Prostate gland (tissue), 2 donors: Measurements from ENCODE around the gene MPP4. TPM values are rescaled to one million over a fixed set of nuclear protein-coding genes. Genes with fewer than 3 reads are reported as not detected.

Experiments
- DNase-seq: peaks from one replicate; pipeline ENCODE4 v3.0.0-alpha.2; 2019; ENCODE audit warnings: low spot score
- H3K27ac ChIP-seq, 2 donors: fragments of 200-600 bp; sonication (generic); 2 replicates each; pipeline ENCODE4 v1.5.1; 2017 to 2019
- H3K27me3 ChIP-seq: fragments of 200-600 bp; sonication (generic); replicated peaks from 2 replicates; pipeline ENCODE4 v1.5.1; 2019; ENCODE audit not compliant: insufficient read depth
- H3K36me3 ChIP-seq, 2 donors: fragments of 200-600 bp; sonication (generic); 1 replicate in 1 of 2; 2 replicates in 1 of 2; pipeline versions ENCODE4 v1.5.1 to v1.8.1; 2017 to 2019
- H3K4me1 ChIP-seq: fragments of 200-600 bp; sonication (generic); replicated peaks from 2 replicates; pipeline ENCODE4 v1.5.1; 2019
- H3K4me3 ChIP-seq, 2 donors: fragments of 200-600 bp; sonication (generic); 2 replicates each; pipeline ENCODE4 v1.5.1; 2017 to 2019
- H3K9me3 ChIP-seq: fragments of 200-600 bp; sonication (generic); 2 replicates; pipeline ENCODE4 v1.5.1; 2017
- CTCF ChIP-seq, 4 experiments: fragments of 200-600 bp in 2 of 4; fragments of 450-650 bp in 2 of 4; sonication (generic) in 2 of 4; IDR thresholded peaks; 1 replicate in 3 of 4; 2 replicates in 1 of 4; pipeline ENCODE4 v1.5.1; 2016 to 2019; ENCODE audit warnings: antibody characterized with exemption in 4 of 4, mild to moderate bottlenecking in 2 of 4, moderate library complexity in 2 of 4
- POLR2A ChIP-seq: fragments of 450-650 bp; IDR thresholded peaks from one replicate; pipeline ENCODE4 v1.6.1; 2016; ENCODE audit warnings: antibody characterized with exemption, mild to moderate bottlenecking
- POLR2AphosphoS5 ChIP-seq: sonication (generic); formaldehyde crosslinking; IDR thresholded peaks from one replicate; pipeline ENCODE4 v1.6.1; 2017; ENCODE audit warnings: antibody characterized with exemption
- WGBS: methylation state at CpG from one replicate; pipeline ENCODE4 v1.1.5; 2018; 5-methylcytosine and 5-hydroxymethylcytosine counted together
- intact Hi-C: fragments of 100-400 bp; cut with DNase I; formaldehyde crosslinking; loops from one replicate; pipeline ENCODE4 v1.14.2; 2022
- total RNA-seq, 2 donors: library from RNA; depleted of rRNA; stranded (reverse); fragments of >200 nt; gene quantifications; one replicate each; pipeline ENCODE4 v1.1.0, GENCODE V29; 2016

Gene MPP4
- total RNA-seq, 2 donors from 2014 or later, result not detected

DNA sequence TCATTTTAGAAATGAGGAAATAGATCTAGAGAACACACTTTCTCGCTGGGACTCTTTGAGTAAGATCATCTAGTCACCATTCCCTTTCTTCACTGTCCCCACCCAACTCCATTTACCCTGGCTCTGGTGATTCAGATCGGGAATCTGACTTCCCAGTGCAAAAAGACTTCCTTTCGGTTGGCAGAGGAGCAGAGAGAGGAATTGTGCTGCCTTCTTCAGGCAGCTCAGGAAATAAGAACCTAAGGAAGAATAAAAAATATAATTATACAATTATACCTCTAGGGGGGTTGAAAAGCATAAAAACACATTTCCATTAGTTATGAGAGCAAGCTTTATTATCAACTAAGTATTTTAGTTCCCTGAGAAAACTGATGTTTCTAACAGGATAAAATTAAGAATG lies 9.3 kb upstream of the MPP4 start:
- Histone ChIP-seq H3K4me1 (no peaks in the 10 kb centered on the region), H3K27me3 (no peaks in the 10 kb centered on the region), H3K36me3 (peaks cover 4 to 6% of the 10 kb centered on the region in 2 donors), H3K9me3 (no peaks in the 10 kb centered on the region), H3K4me3 (no peak overlapping the region), H3K27ac (no peak overlapping the region)
- intact Hi-C loops, result no loop called here
- 65% methylated on average over 3 of the region's 3 CpGs for WGBS
- no peak for DNase-seq
- TF ChIP-seq POLR2AphosphoS5, result no peak
- no peak for TF ChIP-seq POLR2A
- TF ChIP-seq CTCF (IDR thresholded peaks at IDR 0.05), result no peak

DNA sequence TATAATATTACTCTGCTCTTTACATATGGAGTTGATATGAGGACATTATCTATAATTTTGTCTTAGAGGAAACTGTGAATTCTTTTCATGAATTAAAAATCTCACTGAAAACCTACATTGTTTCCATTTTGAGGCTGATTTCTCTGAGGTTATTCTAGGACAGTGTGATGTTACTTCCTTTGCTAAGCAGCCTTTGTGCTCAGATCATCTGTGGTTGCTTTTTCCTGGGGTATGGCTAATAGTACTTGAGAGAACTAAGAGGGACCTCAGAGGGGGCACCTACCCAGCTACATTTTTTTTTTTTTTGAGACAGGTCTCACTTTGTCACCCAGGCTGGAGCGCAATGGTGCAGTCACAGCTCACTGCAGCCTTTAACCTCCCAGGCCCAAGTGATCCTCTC lies 8.7 kb upstream of the MPP4 start:
- intact Hi-C loops, result no loop called here
- no peaks in the 10 kb centered on the region for H3K27me3 ChIP-seq
- H3K27ac ChIP-seq, result no peak overlapping the region
- no peaks in the 10 kb centered on the region for H3K4me1 ChIP-seq
- TF ChIP-seq POLR2A (no peak), CTCF (IDR thresholded peaks at IDR 0.05) (no peak), POLR2AphosphoS5 (no peak)
- WGBS, result 100% methylated on average over 1 of the region's 1 CpG
- DNase-seq, result no peak
- no peaks in the 10 kb centered on the region for H3K9me3 ChIP-seq
- peaks cover 4 to 6% of the 10 kb centered on the region in 2 donors for H3K36me3 ChIP-seq
- H3K4me3 ChIP-seq, result no peak overlapping the region

DNA sequence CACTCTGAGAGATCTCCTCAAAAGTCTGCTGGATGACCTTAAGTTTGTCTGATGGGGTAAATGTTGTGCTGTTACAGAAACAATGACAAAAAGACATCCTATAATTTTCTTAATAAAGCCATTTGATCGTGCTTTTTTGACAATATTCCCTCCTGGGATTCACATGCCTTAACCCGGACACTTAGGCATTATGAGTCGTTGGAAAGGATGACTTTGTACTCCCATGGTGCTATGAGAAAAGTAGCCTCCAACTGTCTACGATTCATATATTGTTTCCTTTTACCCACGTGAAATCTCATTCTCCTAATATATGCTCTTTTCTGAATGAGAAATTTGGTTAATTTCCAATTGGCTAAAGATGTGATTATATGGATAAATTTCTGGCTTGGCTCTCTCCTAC lies 6.1 kb upstream of the MPP4 start:
- peaks cover 4 to 6% of the 10 kb centered on the region in 2 donors for H3K36me3 ChIP-seq
- intact Hi-C loops, result no loop called here

GRCh38 chr2:201701646-201702045 lies 3.2 kb upstream of the MPP4 start:
- TF ChIP-seq POLR2AphosphoS5, result no peak
- TF ChIP-seq CTCF (IDR thresholded peaks at IDR 0.05), result no peak
- no peak for TF ChIP-seq POLR2A
- Histone ChIP-seq H3K27me3 (no peaks in the 10 kb centered on the region), H3K9me3 (no peaks in the 10 kb centered on the region), H3K4me3 (no peak overlapping the region), H3K4me1 (no peaks in the 10 kb centered on the region), H3K27ac (no peak overlapping the region), H3K36me3 (peaks cover 0 to 6% of the 10 kb centered on the region in 2 donors)
- WGBS, result 92% methylated on average over 1 of the region's 1 CpG
- intact Hi-C loops, result no loop called here
- DNase-seq, result no peak

More for the DNA sequence above, 6.1 kb upstream of the MPP4 start:
- Histone ChIP-seq H3K4me3 (no peak overlapping the region), H3K27me3 (no peaks in the 10 kb centered on the region), H3K27ac (no peak overlapping the region), H3K9me3 (no peaks in the 10 kb centered on the region), H3K4me1 (no peaks in the 10 kb centered on the region)
- 88% methylated on average over 5 of the region's 5 CpGs for WGBS
- DNase-seq, result no peak
- TF ChIP-seq POLR2AphosphoS5, result no peak

- no peak overlapping the region for H3K27ac ChIP-seq
- H3K4me1 ChIP-seq, result no peaks in the 10 kb centered on the region
- no peak for DNase-seq
- WGBS, result 81% methylated on average over 1 of the region's 1 CpG
- intact Hi-C loops, result no loop called here
- H3K27me3 ChIP-seq, result no peaks in the 10 kb centered on the region
- TF ChIP-seq CTCF (IDR thresholded peaks at IDR 0.05), result no peak
- H3K9me3 ChIP-seq, result no peaks in the 10 kb centered on the region
- H3K4me3 ChIP-seq, result no peak overlapping the region
- peaks cover 0 to 6% of the 10 kb centered on the region in 2 donors for H3K36me3 ChIP-seq
Observed at GRCh38 chr2:201699416-201699815, 972 bp upstream of the MPP4 start.
